Measurements from ENCODE around the gene PDE3B. TPM values are rescaled to one million over a fixed set of nuclear protein-coding genes. Genes with fewer than 3 reads are reported as not detected.
"Not testable (repeated sequence)": the region's sequence is repeated elsewhere in the genome, so short reads cannot be mapped to it uniquely, and the experiment has no call there.

Gene PDE3B
- total RNA-seq, 3 donors from 2014 or later, result 13.0 to 17.8 (median 17.0) TPM

- DNase-seq; H3K36me3 Mint-ChIP-seq (ENCODE audit: insufficient read depth); ATAC-seq; H3K27me3 Mint-ChIP-seq (ENCODE audit: low read depth); H3K9me3 Mint-ChIP-seq: not testable (repeated sequence)
- H3K4me1 Mint-ChIP-seq (ENCODE audit: low read depth), result peaks cover 19% of the 10 kb centered on the region
- peak overlapping the region; percentile 17 for H3K4me3 Mint-ChIP-seq
Observed at GRCh38 chr11:14759300-14760012, 115.9 kb downstream of the PDE3B start.

GRCh38 chr11:14764179-14764578, 120.6 kb downstream of the PDE3B start:
- Mint-ChIP-seq H3K4me3 (no peak overlapping the region), H3K36me3 (ENCODE audit: insufficient read depth) (no peaks in the 10 kb centered on the region), H3K4me1 (ENCODE audit: low read depth) (peaks cover 36% of the 10 kb centered on the region), H3K27me3 (ENCODE audit: low read depth) (no peaks in the 10 kb centered on the region), H3K9me3 (no peaks in the 10 kb centered on the region)
- no peak for DNase-seq
- no peak for ATAC-seq

- Mint-ChIP-seq H3K4me3 (peak overlapping the region; percentile 61), H3K27me3 (ENCODE audit: low read depth) (no peaks in the 10 kb centered on the region), H3K9me3 (no peaks in the 10 kb centered on the region), H3K36me3 (ENCODE audit: insufficient read depth) (no peaks in the 10 kb centered on the region), H3K4me1 (ENCODE audit: low read depth) (peaks cover 37% of the 10 kb centered on the region)
- ATAC-seq (peak; percentile 86 to 88), DNase-seq (no peak)
Observed at GRCh38 chr11:14764579-14765527, 121.2 kb downstream of the PDE3B start.

- H3K27me3 Mint-ChIP-seq (ENCODE audit: low read depth), result no peaks in the 10 kb centered on the region
- ATAC-seq (no peak), DNase-seq (no peak)
- H3K4me1 Mint-ChIP-seq (ENCODE audit: low read depth), result peaks cover 47% of the 10 kb centered on the region
- no peaks in the 10 kb centered on the region for H3K36me3 Mint-ChIP-seq (ENCODE audit: insufficient read depth)
- no peak overlapping the region for H3K4me3 Mint-ChIP-seq
- H3K9me3 Mint-ChIP-seq, result no peaks in the 10 kb centered on the region
Observed at GRCh38 chr11:14766585-14766984, 123.0 kb downstream of the PDE3B start.

- no peak for DNase-seq
- ATAC-seq, result peak; percentile 60 to 73
- no peaks in the 10 kb centered on the region for H3K36me3 Mint-ChIP-seq (ENCODE audit: insufficient read depth)
- no peaks in the 10 kb centered on the region for H3K27me3 Mint-ChIP-seq (ENCODE audit: low read depth)
- H3K9me3 Mint-ChIP-seq, result no peaks in the 10 kb centered on the region
- peak overlapping the region; percentile 6 for H3K4me3 Mint-ChIP-seq
- peaks cover 48% of the 10 kb centered on the region for H3K4me1 Mint-ChIP-seq (ENCODE audit: low read depth)
Observed at GRCh38 chr11:14768526-14769188, 125.1 kb downstream of the PDE3B start.

- peaks cover 46% of the 10 kb centered on the region for H3K4me1 Mint-ChIP-seq (ENCODE audit: low read depth)
Observed at GRCh38 chr11:14773755-14774154, 130.2 kb downstream of the PDE3B start.

GRCh38 chr11:14774721-14775120, 131.1 kb downstream of the PDE3B start:
- no peak for DNase-seq
- no peak for ATAC-seq
- no peaks in the 10 kb centered on the region for H3K27me3 Mint-ChIP-seq (ENCODE audit: low read depth)
- H3K4me1 Mint-ChIP-seq (ENCODE audit: low read depth), result peaks cover 41% of the 10 kb centered on the region
- H3K36me3 Mint-ChIP-seq (ENCODE audit: insufficient read depth), result peaks cover 16% of the 10 kb centered on the region
- H3K4me3 Mint-ChIP-seq, result no peak overlapping the region
- H3K9me3 Mint-ChIP-seq, result no peaks in the 10 kb centered on the region

More at GRCh38 chr11:14773755-14774154, 130.2 kb downstream of the PDE3B start:
- no peaks in the 10 kb centered on the region for H3K27me3 Mint-ChIP-seq (ENCODE audit: low read depth)
- peaks cover 12% of the 10 kb centered on the region for H3K36me3 Mint-ChIP-seq (ENCODE audit: insufficient read depth)
- no peak overlapping the region for H3K4me3 Mint-ChIP-seq
- no peak for ATAC-seq
- H3K9me3 Mint-ChIP-seq, result no peaks in the 10 kb centered on the region
- no peak for DNase-seq

GRCh38 chr11:14775897-14776296, 132.3 kb downstream of the PDE3B start:
- no peak for ATAC-seq
- Mint-ChIP-seq H3K4me3 (no peak overlapping the region), H3K27me3 (ENCODE audit: low read depth) (no peaks in the 10 kb centered on the region), H3K4me1 (ENCODE audit: low read depth) (peaks cover 35% of the 10 kb centered on the region), H3K36me3 (ENCODE audit: insufficient read depth) (peaks cover 17% of the 10 kb centered on the region), H3K9me3 (no peaks in the 10 kb centered on the region)
- DNase-seq, result no peak

GRCh38 chr11:14778460-14778859, 134.9 kb downstream of the PDE3B start:
- H3K27me3 Mint-ChIP-seq (ENCODE audit: low read depth); H3K9me3 Mint-ChIP-seq; DNase-seq; ATAC-seq; H3K4me3 Mint-ChIP-seq: not testable (repeated sequence)
- peaks cover 20% of the 10 kb centered on the region for H3K36me3 Mint-ChIP-seq (ENCODE audit: insufficient read depth)
- peaks cover 37% of the 10 kb centered on the region for H3K4me1 Mint-ChIP-seq (ENCODE audit: low read depth)

GRCh38 chr11:14783788-14784187, 140.2 kb downstream of the PDE3B start:
- peaks cover 10% of the 10 kb centered on the region for H3K36me3 Mint-ChIP-seq (ENCODE audit: insufficient read depth)
- DNase-seq (no peak), ATAC-seq (peak in 1 of 2 donors; percentile 25)
- no peaks in the 10 kb centered on the region for H3K9me3 Mint-ChIP-seq
- no peaks in the 10 kb centered on the region for H3K27me3 Mint-ChIP-seq (ENCODE audit: low read depth)
- peaks cover 32% of the 10 kb centered on the region for H3K4me1 Mint-ChIP-seq (ENCODE audit: low read depth)
- no peak overlapping the region for H3K4me3 Mint-ChIP-seq

GRCh38 chr11:14784230-14784629, 140.6 kb downstream of the PDE3B start:
- DNase-seq (no peak), ATAC-seq (peak in 1 of 2 donors; percentile 52)
- Mint-ChIP-seq H3K4me1 (ENCODE audit: low read depth) (peaks cover 28% of the 10 kb centered on the region), H3K4me3 (no peak overlapping the region), H3K27me3 (ENCODE audit: low read depth) (no peaks in the 10 kb centered on the region), H3K9me3 (no peaks in the 10 kb centered on the region), H3K36me3 (ENCODE audit: insufficient read depth) (peaks cover 5% of the 10 kb centered on the region)

GRCh38 chr11:14789879-14790484, 146.4 kb downstream of the PDE3B start:
- Mint-ChIP-seq H3K36me3 (ENCODE audit: insufficient read depth) (peaks cover 7% of the 10 kb centered on the region), H3K27me3 (ENCODE audit: low read depth) (no peaks in the 10 kb centered on the region), H3K4me3 (no peak overlapping the region), H3K4me1 (ENCODE audit: low read depth) (peaks cover 9% of the 10 kb centered on the region), H3K9me3 (no peaks in the 10 kb centered on the region)
- DNase-seq, result no peak
- no peak for ATAC-seq

- peaks cover 16% of the 10 kb centered on the region for H3K4me1 Mint-ChIP-seq (ENCODE audit: low read depth)
- no peak for DNase-seq
Observed at GRCh38 chr11:14793546-14793945, 149.9 kb downstream of the PDE3B start.

GRCh38 chr11:14796028-14796427, 152.4 kb downstream of the PDE3B start:
- ATAC-seq; H3K4me3 Mint-ChIP-seq; DNase-seq; H3K27me3 Mint-ChIP-seq (ENCODE audit: low read depth); H3K9me3 Mint-ChIP-seq: not testable (repeated sequence)
- H3K36me3 Mint-ChIP-seq (ENCODE audit: insufficient read depth), result peaks cover 40% of the 10 kb centered on the region
- H3K4me1 Mint-ChIP-seq (ENCODE audit: low read depth), result peaks cover 21% of the 10 kb centered on the region

More at GRCh38 chr11:14793546-14793945, 149.9 kb downstream of the PDE3B start:
- no peak for ATAC-seq
- Mint-ChIP-seq H3K27me3 (ENCODE audit: low read depth) (no peaks in the 10 kb centered on the region), H3K36me3 (ENCODE audit: insufficient read depth) (peaks cover 22% of the 10 kb centered on the region), H3K4me3 (no peak overlapping the region), H3K9me3 (no peaks in the 10 kb centered on the region)
